DMS153 treated with DMSO at 0.1 percent for 48 hours (cell line): ENCODE results near the gene CXXC5.

Source experiments
- DNase-seq: peaks from one replicate; lab custom pipeline; 2025; ENCODE audit not compliant: unreplicated experiment; lab: John Stamatoyannopoulos, UW

CXXC5 gene

GRCh38 chr5:139650689-139651042, 2.5 kb downstream of the CXXC5 start:
- DNase-seq, result no peak

GRCh38 chr5:139651043-139651834, 3.1 kb downstream of the CXXC5 start:
- no peak for DNase-seq

- no peak for DNase-seq
These were observed 4.0 kb downstream of the CXXC5 start for GRCh38 chr5:139651853-139652787.

- no peak for DNase-seq
These were observed 4.7 kb downstream of the CXXC5 start for GRCh38 chr5:139652788-139653241.

GRCh38 chr5:139653616-139654015, 5.5 kb downstream of the CXXC5 start:
- no peak for DNase-seq

- DNase-seq, result no peak
These were observed 6.3 kb downstream of the CXXC5 start for GRCh38 chr5:139654464-139654863.

GRCh38 chr5:139654871-139655491, 6.8 kb downstream of the CXXC5 start:
- DNase-seq, result no peak

- no peak for DNase-seq
These were observed 7.7 kb downstream of the CXXC5 start for GRCh38 chr5:139655727-139656271.

- no peak for DNase-seq
These were observed 9.5 kb downstream of the CXXC5 start for GRCh38 chr5:139657363-139658321.

GRCh38 chr5:139658501-139658927, 10.4 kb downstream of the CXXC5 start:
- no peak for DNase-seq

GRCh38 chr5:139658928-139659667, 10.9 kb downstream of the CXXC5 start:
- no peak for DNase-seq

- no peak for DNase-seq
These were observed 11.5 kb downstream of the CXXC5 start for GRCh38 chr5:139659695-139660101.

- no peak for DNase-seq
These were observed 12.2 kb downstream of the CXXC5 start for GRCh38 chr5:139660105-139660922.

- DNase-seq, result no peak
These were observed 13.0 kb downstream of the CXXC5 start for GRCh38 chr5:139660923-139661814.

GRCh38 chr5:139662617-139663016, 14.5 kb downstream of the CXXC5 start:
- no peak for DNase-seq

- DNase-seq, result no peak
These were observed 15.3 kb downstream of the CXXC5 start for GRCh38 chr5:139663207-139664085.
